Tibial nerve (tissue), 4 donors: ENCODE measurements around the gene SPART. TPM values are rescaled to one million over a fixed set of nuclear protein-coding genes. Genes with fewer than 3 reads are reported as not detected.
"Not testable (repeated sequence)": the region's sequence is repeated elsewhere in the genome, so short reads cannot be mapped to it uniquely, and the experiment has no call there.

Experiments
- DNase-seq, 2 donors: peaks; one replicate each; pipeline ENCODE4 v3.0.0-alpha.2; 2019; ENCODE audit warnings: low spot score in 2 of 2
- H3K27ac ChIP-seq, 4 donors: fragments of 200-600 bp; sonication (generic) in 3 of 4; one replicate each; pipeline ENCODE4 v1.5.1; 2017 to 2019; ENCODE audit warnings: mild to moderate bottlenecking in 1 of 4
- H3K27me3 ChIP-seq, 2 donors: fragments of 200-600 bp; sonication (generic) in 1 of 2; one replicate each; pipeline versions ENCODE4 v1.5.1 to v1.6.0; 2017 to 2019
- H3K36me3 ChIP-seq, 3 donors: fragments of 200-600 bp; sonication (generic); one replicate each; pipeline ENCODE4 v1.5.1; 2018 to 2019
- H3K4me1 ChIP-seq, 4 donors: fragments of 200-600 bp; sonication (generic) in 3 of 4; one replicate each; pipeline ENCODE4 v1.5.1; 2017 to 2019
- H3K4me3 ChIP-seq, 4 donors: fragments of 200-600 bp; sonication (generic) in 3 of 4; one replicate each; pipeline ENCODE4 v1.5.1; 2017 to 2019; ENCODE audit warnings: mild to moderate bottlenecking in 1 of 4, moderate library complexity in 1 of 4
- H3K9me3 ChIP-seq, 4 donors: fragments of 200-600 bp; sonication (generic) in 3 of 4; one replicate each; pipeline ENCODE4 v1.5.1; 2017 to 2019
- EP300 ChIP-seq, 2 donors: sonication (generic); formaldehyde crosslinking; IDR thresholded peaks; one replicate each; pipeline ENCODE4 v1.6.1; 2017; ENCODE audit warnings: antibody characterized with exemption in 2 of 2, mild to moderate bottlenecking in 1 of 2
- POLR2A ChIP-seq, 2 donors: fragments of 450-650 bp; IDR thresholded peaks; one replicate each; pipeline ENCODE4 v1.6.1; 2017; ENCODE audit warnings: antibody characterized with exemption in 2 of 2, mild to moderate bottlenecking in 2 of 2, moderate library complexity in 2 of 2
- WGBS, 2 donors: methylation state at CpG; one replicate each; pipeline ENCODE4 v1.1.5; 2018; 5-methylcytosine and 5-hydroxymethylcytosine counted together
- total RNA-seq, 4 donors: library from RNA; depleted of rRNA; stranded (reverse); fragments of >200 nt; gene quantifications; one replicate each; pipeline ENCODE4 v1.1.0, GENCODE V29; 2016
- TF ChIP-seq, protein P1 (sequence below), 5 experiments: fragments of 200-600 bp in 3 of 5; fragments of 450-650 bp in 2 of 5; sonication (generic) in 3 of 5; IDR thresholded peaks; one replicate each; pipeline ENCODE4 v1.5.1; 2016 to 2019; ENCODE audit warnings: antibody characterized with exemption in 5 of 5, mild to moderate bottlenecking in 3 of 5, moderate library complexity in 2 of 5

SPART gene
- total RNA-seq, 4 donors from 2014 or later = 50.7 to 77.4 (median 62.4) TPM

DNA sequence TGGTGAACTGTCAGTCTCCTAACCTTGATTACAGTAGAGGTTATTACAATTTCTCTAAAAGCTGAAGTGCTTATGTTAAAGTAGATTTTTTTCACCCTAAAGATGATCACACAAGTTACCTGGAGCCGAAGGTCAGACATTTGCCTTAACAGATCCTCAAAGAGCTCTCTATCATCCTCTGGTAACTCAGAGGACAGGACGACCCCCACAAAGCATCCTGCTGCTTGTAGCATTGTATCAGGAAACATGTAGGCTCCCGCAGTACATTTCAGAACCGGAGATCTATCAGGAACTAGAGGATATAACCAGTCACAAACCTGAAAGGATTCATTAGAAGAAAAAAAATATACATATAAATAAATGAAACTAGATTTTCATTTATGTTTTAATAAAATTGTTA, 14.9 kb downstream of the SPART start:
- Histone ChIP-seq H3K36me3 (peaks cover 0 to 53% (median 0%) of the 10 kb centered on the region in 3 donors), H3K4me1 (peaks cover 0 to 70% (median 2%) of the 10 kb centered on the region in 4 donors), H3K4me3 (no peak overlapping the region), H3K27ac (no peak overlapping the region), H3K27me3 (no peaks in the 10 kb centered on the region), H3K9me3 (no peaks in the 10 kb centered on the region)
- 76 to 81% methylated on average over 4 of the region's 4 CpGs for WGBS, 2 donors
- TF ChIP-seq POLR2A (IDR thresholded peaks at IDR 0.05) (no peak), EP300 (IDR thresholded peaks at IDR 0.05) (no peak)
- TF ChIP-seq, protein P1, sequence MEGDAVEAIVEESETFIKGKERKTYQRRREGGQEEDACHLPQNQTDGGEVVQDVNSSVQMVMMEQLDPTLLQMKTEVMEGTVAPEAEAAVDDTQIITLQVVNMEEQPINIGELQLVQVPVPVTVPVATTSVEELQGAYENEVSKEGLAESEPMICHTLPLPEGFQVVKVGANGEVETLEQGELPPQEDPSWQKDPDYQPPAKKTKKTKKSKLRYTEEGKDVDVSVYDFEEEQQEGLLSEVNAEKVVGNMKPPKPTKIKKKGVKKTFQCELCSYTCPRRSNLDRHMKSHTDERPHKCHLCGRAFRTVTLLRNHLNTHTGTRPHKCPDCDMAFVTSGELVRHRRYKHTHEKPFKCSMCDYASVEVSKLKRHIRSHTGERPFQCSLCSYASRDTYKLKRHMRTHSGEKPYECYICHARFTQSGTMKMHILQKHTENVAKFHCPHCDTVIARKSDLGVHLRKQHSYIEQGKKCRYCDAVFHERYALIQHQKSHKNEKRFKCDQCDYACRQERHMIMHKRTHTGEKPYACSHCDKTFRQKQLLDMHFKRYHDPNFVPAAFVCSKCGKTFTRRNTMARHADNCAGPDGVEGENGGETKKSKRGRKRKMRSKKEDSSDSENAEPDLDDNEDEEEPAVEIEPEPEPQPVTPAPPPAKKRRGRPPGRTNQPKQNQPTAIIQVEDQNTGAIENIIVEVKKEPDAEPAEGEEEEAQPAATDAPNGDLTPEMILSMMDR (IDR thresholded peaks at IDR 0.05) = no peak
- DNase-seq = no peak

GRCh38 chr13:36329361-36329760, 16.8 kb downstream of the SPART start:
- peaks cover 0 to 54% (median 2%) of the 10 kb centered on the region in 4 donors for H3K4me1 ChIP-seq
- H3K4me3 ChIP-seq = no peak overlapping the region
- 47 to 49% methylated on average over 4 of the region's 4 CpGs for WGBS, 2 donors
- peaks cover 0 to 65% (median 2%) of the 10 kb centered on the region in 3 donors for H3K36me3 ChIP-seq
- DNase-seq = no peak
- H3K9me3 ChIP-seq = no peaks in the 10 kb centered on the region
- no peak for TF ChIP-seq EP300 (IDR thresholded peaks at IDR 0.05)
- TF ChIP-seq POLR2A (IDR thresholded peaks at IDR 0.05) = no peak
- TF ChIP-seq, protein P1 (IDR thresholded peaks at IDR 0.05) = no peak
- H3K27ac ChIP-seq = no peak overlapping the region
- H3K27me3 ChIP-seq = no peaks in the 10 kb centered on the region

GRCh38 chr13:36328821-36329220, 17.4 kb downstream of the SPART start:
- Histone ChIP-seq H3K27me3 (no peaks in the 10 kb centered on the region), H3K9me3 (no peaks in the 10 kb centered on the region), H3K36me3 (peaks cover 0 to 70% (median 3%) of the 10 kb centered on the region in 3 donors), H3K4me1 (peaks cover 0 to 49% (median 2%) of the 10 kb centered on the region in 4 donors), H3K27ac (no peak overlapping the region), H3K4me3 (no peak overlapping the region)
- no peak for DNase-seq
- WGBS, 2 donors = 82 to 96% methylated on average over 2 of the region's 2 CpGs
- TF ChIP-seq, protein P1 (IDR thresholded peaks at IDR 0.05) = no peak
- TF ChIP-seq POLR2A (IDR thresholded peaks at IDR 0.05) = no peak
- TF ChIP-seq EP300 (IDR thresholded peaks at IDR 0.05) = no peak

GRCh38 chr13:36325912-36326311, 20.3 kb downstream of the SPART start:
- Histone ChIP-seq H3K4me1 (peaks cover 0 to 24% (median 0%) of the 10 kb centered on the region in 4 donors), H3K4me3 (no peak overlapping the region), H3K27ac (no peak overlapping the region), H3K9me3 (no peaks in the 10 kb centered on the region), H3K27me3 (no peaks in the 10 kb centered on the region), H3K36me3 (peaks cover 0 to 81% (median 3%) of the 10 kb centered on the region in 3 donors)
- 79 to 90% methylated on average over 1 of the region's 1 CpG for WGBS, 2 donors
- no peak for DNase-seq
- TF ChIP-seq POLR2A (IDR thresholded peaks at IDR 0.05) (no peak), EP300 (IDR thresholded peaks at IDR 0.05) (no peak)
- TF ChIP-seq, protein P1 (IDR thresholded peaks at IDR 0.05) = no peak

GRCh38 chr13:36324881-36325280, 21.3 kb downstream of the SPART start:
- H3K36me3 ChIP-seq = peaks cover 0 to 83% (median 3%) of the 10 kb centered on the region in 3 donors

More at GRCh38 chr13:36324881-36325280, 21.3 kb downstream of the SPART start:
- peaks cover 0 to 15% (median 0%) of the 10 kb centered on the region in 4 donors for H3K4me1 ChIP-seq
- not testable (repeated sequence) for DNase-seq, H3K27me3 ChIP-seq, H3K9me3 ChIP-seq, H3K27ac ChIP-seq, H3K4me3 ChIP-seq
- 81 to 90% methylated on average over 5 of the region's 5 CpGs for WGBS, 2 donors
